ENCODE data around the gene PHF21A.

Gene PHF21A

DNA sequence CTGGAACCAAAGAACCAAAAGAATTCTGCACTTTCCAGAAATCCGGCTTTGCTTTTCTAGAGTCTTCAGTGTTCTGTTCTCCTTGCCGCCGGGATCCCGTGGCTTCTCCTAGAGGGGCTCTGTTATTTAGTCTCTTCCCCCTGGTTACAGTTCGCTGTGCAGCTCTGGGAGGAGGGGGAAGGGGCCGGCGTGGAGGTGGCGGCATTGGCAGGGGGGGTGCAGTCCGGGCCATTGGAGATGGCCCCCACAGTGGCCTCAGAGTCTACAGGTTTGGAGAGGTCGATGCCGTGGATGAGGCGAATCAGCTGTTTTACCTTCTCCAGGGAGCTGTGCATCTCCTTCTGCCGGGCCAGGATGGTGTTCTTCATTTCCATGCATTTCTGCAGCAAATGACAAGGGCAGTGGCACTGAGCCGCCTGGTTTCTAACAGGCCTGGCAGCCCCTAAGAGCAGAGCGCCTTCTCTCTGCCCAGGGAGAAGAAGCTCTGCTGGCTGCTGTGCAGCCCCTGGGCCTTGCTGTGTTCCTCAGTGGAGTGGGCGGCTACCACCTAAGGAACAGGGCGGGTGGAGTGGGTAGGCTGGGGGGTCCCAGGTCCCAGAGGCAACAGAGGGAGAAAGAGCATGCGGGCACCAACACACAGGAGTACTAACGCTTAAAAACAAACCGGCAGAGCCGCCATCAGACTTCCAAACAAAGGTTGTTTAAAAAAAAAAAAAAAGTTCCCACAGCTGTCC is 187.2 kb downstream of the PHF21A start:
- Mint-ChIP-seq H3K27me3 (no peaks in the 10 kb centered on the region), H3K27ac (peak overlapping the region in 1 of 2 donors; percentile 82), H3K4me3 (no peak overlapping the region), H3K9me3 (no peaks in the 10 kb centered on the region), H3K4me1 (peaks cover 24% of the 10 kb centered on the region)
- ATAC-seq (no peak), DNase-seq (no peak)

GRCh38 chr11:45933131-45933831 is 188.0 kb downstream of the PHF21A start:
- no peak for ATAC-seq
- H3K4me1 Mint-ChIP-seq = peaks cover 30% of the 10 kb centered on the region
- DNase-seq = no peak

GRCh38 chr11:45932217-45932616 is 189.0 kb downstream of the PHF21A start:
- no peak overlapping the region for H3K4me3 Mint-ChIP-seq
- no peaks in the 10 kb centered on the region for H3K9me3 Mint-ChIP-seq
- DNase-seq = no peak
- peaks cover 36% of the 10 kb centered on the region for H3K4me1 Mint-ChIP-seq
- H3K27ac Mint-ChIP-seq = peak overlapping the region in 1 of 2 donors; percentile 34
- ATAC-seq = no peak
- H3K27me3 Mint-ChIP-seq = no peaks in the 10 kb centered on the region

More at GRCh38 chr11:45933131-45933831, 188.0 kb downstream of the PHF21A start:
- Mint-ChIP-seq H3K27me3 (no peaks in the 10 kb centered on the region), H3K4me3 (no peak overlapping the region), H3K27ac (peak overlapping the region in 1 of 2 donors; percentile 49), H3K9me3 (no peaks in the 10 kb centered on the region)

DNA sequence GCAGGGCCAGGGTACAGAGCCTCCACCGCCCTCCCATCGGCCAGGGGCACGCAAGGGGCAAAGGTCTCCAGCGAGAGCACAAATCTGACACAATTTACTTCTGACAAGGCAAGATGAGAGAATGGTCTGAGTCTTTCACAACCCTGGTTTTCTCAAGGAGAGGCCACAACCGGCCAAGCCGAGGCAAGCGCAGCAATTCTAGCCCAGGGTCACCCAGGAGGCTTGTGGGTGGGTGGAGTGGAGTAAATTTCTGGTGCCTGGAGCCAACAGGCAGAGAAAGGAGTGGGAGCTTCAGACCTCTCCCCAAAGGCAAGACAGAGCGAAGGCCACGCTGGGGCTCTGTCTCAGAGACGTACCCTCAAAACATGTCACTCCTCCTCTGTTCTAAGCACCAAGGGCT is 189.5 kb downstream of the PHF21A start:
- ATAC-seq (no peak), DNase-seq (no peak)
- Mint-ChIP-seq H3K4me3 (no peak overlapping the region), H3K27ac (peak overlapping the region in 1 of 2 donors; percentile 92), H3K4me1 (peaks cover 41% of the 10 kb centered on the region), H3K27me3 (no peaks in the 10 kb centered on the region), H3K9me3 (no peaks in the 10 kb centered on the region)

GRCh38 chr11:45930951-45931570 is 190.2 kb downstream of the PHF21A start:
- Mint-ChIP-seq H3K4me3 (no peak overlapping the region), H3K27me3 (no peaks in the 10 kb centered on the region), H3K27ac (peak overlapping the region; percentile 22 to 92), H3K9me3 (no peaks in the 10 kb centered on the region), H3K4me1 (peaks cover 43% of the 10 kb centered on the region)
- ATAC-seq = no peak
- DNase-seq = no peak

- Mint-ChIP-seq H3K4me1 (peaks cover 43% of the 10 kb centered on the region), H3K27ac (peak overlapping the region; percentile 37 to 92), H3K27me3 (no peaks in the 10 kb centered on the region), H3K9me3 (no peaks in the 10 kb centered on the region), H3K4me3 (peak overlapping the region in 1 of 2 donors; percentile 52)
- peak; percentile 65 for ATAC-seq
- no peak for DNase-seq
These were observed 191.0 kb downstream of the PHF21A start for GRCh38 chr11:45930031-45930794.

DNA sequence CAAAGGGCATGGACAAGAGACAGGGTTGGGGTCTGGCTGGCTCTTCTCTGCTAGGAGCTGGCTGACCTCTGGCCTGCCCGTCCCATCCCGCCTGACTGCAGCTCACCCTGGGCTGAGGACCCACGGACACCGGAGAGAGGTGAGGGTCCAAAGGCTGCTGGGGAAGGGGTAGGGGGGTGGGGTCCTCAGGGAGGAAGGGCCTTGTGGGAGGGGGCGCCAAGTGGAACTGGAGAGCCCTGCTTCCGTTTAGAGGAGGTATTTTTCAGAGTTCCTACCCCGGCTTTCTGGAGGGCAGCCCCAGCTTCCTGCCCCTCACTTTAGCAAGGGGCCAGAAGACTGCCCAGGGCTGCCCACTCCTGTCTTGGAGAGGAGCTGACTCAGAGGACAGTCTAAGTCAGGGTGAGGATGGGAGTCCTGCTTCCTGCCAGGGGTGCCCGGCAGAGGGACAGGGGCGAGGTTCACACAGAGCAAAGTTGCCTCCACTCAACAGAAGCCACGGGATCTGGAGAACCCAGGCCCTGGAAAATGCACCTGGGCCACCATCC is 191.7 kb downstream of the PHF21A start:
- H3K4me3 Mint-ChIP-seq = no peak overlapping the region
- no peak for DNase-seq
- peak overlapping the region in 1 of 2 donors; percentile 37 for H3K27ac Mint-ChIP-seq
- H3K4me1 Mint-ChIP-seq = peaks cover 44% of the 10 kb centered on the region
- H3K9me3 Mint-ChIP-seq = no peaks in the 10 kb centered on the region
- H3K27me3 Mint-ChIP-seq = peaks cover 3% of the 10 kb centered on the region
- peak; percentile 24 for ATAC-seq

DNA sequence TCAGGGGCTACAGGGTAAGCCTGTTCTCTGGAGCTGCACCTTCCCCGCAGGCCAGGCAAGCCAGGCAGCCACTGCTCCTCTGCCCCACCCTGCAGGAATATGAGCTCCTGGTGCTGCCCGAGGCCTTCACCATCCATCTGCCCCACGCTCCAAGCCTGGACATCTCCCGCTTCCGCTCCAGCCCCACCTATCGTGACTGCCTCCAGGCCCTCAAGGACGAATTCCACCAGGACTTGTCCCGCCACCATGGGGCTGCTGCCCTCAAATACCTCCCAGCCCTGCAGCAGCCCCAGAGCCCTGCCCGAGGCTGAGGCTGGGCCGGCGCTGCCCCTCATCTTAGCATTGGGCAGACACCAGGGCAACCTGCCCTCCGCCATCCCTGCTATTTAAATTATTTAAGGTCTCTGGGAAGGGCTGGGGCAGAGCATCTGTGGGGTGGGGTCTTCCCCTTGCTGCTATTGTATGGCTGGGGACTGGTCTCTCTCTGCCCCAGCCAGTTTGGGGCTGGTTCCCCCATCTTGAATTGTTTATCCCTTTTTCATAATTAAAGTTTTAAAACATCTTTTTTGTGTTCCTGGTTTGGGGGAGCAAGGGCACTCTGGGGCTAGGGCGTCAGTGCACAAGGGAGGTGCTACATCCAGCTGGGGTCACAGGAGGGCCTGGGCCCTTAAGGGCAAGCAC is 192.6 kb downstream of the PHF21A start:
- H3K9me3 Mint-ChIP-seq = no peaks in the 10 kb centered on the region
- H3K4me3 Mint-ChIP-seq = no peak overlapping the region
- ATAC-seq (no peak), DNase-seq (no peak)
- peaks cover 50% of the 10 kb centered on the region for H3K4me1 Mint-ChIP-seq
- H3K27me3 Mint-ChIP-seq = peaks cover 11% of the 10 kb centered on the region
- peak overlapping the region in 1 of 2 donors; percentile 96 for H3K27ac Mint-ChIP-seq

DNA sequence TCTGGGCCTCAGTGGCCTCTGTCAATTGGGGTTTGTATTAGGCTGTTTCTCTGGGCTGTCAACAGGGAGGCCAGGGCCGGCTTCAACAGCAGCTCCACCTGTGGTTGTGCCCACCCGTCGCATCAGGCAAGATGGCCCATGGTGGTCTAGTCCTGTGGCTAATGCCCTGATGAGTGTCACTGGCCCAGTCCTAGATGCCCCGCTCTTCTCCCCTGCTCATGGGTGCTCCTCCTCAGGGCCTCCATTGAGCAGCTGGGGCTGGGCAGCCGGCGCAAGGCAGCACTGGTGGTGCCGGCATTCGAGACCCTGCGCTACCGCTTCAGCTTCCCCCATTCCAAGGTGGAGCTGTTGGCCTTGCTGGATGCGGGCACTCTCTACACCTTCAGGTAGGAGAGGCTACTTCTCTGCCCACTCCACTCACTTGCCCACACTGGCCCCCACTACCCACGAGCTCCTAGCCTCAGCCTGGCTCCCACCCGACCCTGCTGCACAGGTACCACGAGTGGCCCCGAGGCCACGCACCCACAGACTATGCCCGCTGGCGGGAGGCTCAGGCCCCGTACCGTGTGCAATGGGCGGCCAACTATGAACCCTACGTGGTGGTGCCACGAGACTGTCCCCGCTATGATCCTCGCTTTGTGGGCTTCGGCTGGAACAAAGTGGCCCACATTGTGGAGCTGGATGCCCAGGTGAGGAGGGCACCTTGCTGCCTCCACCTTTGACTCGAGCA is 193.4 kb downstream of the PHF21A start:
- no peak for ATAC-seq
- peak overlapping the region in 1 of 2 donors; percentile 93 for H3K27ac Mint-ChIP-seq
- H3K27me3 Mint-ChIP-seq = peaks cover 19% of the 10 kb centered on the region
- peaks cover 55% of the 10 kb centered on the region for H3K4me1 Mint-ChIP-seq
- no peak overlapping the region for H3K4me3 Mint-ChIP-seq
- no peaks in the 10 kb centered on the region for H3K9me3 Mint-ChIP-seq
- no peak for DNase-seq

GRCh38 chr11:45927332-45927683 is 193.9 kb downstream of the PHF21A start:
- no peaks in the 10 kb centered on the region for H3K9me3 Mint-ChIP-seq

DNA sequence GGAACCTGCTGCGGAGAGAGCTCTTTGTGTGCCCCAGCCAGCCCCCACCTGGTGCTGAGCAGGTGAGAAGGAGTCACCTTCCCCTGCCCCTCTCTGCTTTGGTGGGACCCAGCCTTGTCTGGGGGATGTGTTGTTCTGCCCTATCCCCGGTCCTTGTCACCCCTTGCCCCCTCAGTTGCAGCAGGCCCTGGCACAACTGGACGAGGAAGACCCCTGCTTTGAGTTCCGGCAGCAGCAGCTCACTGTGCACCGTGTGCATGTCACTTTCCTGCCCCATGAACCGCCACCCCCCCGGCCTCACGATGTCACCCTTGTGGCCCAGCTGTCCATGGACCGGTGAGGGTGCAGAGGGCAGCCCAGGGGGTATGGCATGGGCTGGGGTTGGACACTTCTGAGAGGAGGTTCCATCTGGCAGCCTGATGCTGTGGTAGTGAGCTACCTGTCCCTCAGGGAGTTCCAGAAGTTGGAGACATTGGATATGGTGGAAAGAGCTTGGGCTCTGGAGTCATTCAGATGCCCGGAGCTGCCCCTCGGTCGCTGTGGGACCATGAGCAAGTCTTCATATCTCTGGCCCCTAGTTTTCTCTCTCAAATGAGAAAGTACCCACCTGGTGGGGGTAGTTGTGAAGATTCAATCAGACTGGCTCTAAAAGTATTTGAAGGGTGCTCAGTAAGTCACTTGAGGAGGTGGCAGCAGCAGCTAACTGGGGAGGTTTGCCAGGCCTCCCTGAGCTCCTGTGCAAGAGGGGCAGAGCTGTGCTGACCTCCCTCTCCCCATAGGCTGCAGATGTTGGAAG is 194.5 kb downstream of the PHF21A start:
- Mint-ChIP-seq H3K9me3 (no peaks in the 10 kb centered on the region), H3K4me1 (peaks cover 55% of the 10 kb centered on the region), H3K27me3 (peaks cover 20% of the 10 kb centered on the region), H3K27ac (no peak overlapping the region), H3K4me3 (no peak overlapping the region)
- DNase-seq (no peak), ATAC-seq (no peak)

More at GRCh38 chr11:45927332-45927683, 193.9 kb downstream of the PHF21A start:
- H3K27me3 Mint-ChIP-seq = peaks cover 19% of the 10 kb centered on the region
- H3K4me1 Mint-ChIP-seq = peaks cover 55% of the 10 kb centered on the region
- peak; percentile 33 for ATAC-seq
- DNase-seq = no peak
- H3K4me3 Mint-ChIP-seq = no peak overlapping the region
- H3K27ac Mint-ChIP-seq = no peak overlapping the region

DNA sequence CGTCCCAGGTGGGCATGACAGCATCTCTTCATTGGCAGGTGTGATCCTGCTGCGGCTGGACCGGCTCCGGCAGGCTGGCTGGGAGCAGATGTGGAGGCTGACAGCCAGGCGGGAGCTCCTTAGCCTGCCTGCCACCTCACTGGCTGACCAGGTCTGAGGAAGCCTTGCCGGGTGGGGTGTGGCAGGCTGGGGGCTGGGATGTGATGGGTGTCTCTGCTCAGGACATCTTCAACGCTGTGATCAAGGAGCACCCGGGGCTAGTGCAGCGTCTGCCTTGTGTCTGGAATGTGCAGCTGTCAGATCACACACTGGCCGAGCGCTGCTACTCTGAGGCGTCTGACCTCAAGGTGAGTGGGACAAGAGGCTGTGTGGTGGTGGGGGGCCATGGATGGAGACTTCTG is 195.3 kb downstream of the PHF21A start:
- DNase-seq = no peak
- Mint-ChIP-seq H3K27ac (no peak overlapping the region), H3K9me3 (no peaks in the 10 kb centered on the region), H3K4me3 (no peak overlapping the region), H3K27me3 (peaks cover 27% of the 10 kb centered on the region), H3K4me1 (peaks cover 53% of the 10 kb centered on the region)
- no peak for ATAC-seq

DNA sequence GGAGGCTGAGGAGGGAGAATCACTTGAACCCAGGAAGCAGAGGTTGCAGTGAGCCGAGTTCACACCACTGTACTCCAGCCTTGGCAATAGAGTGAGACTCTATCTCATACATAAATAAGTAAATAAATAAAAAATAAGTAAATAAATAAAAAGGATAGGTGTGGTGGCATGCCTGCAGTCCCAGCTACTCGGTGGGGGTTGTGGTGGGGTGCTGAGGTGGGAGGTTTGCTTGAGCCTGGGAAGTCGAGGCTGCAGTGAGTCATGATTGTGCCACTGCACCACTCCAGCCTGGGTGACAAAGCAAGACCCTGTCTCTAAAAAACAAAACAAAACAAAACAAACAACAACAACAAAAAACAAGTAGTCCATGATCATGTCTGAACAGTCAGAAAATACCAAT is 195.7 kb downstream of the PHF21A start:
- H3K4me3 Mint-ChIP-seq = no peak overlapping the region

More for the DNA sequence above, 195.7 kb downstream of the PHF21A start:
- DNase-seq = no peak
- peaks cover 27% of the 10 kb centered on the region for H3K27me3 Mint-ChIP-seq
- H3K4me1 Mint-ChIP-seq = peaks cover 53% of the 10 kb centered on the region
- no peaks in the 10 kb centered on the region for H3K9me3 Mint-ChIP-seq
- ATAC-seq = no peak
- no peak overlapping the region for H3K27ac Mint-ChIP-seq
